OCI-LY3 (cell line): ENCODE results near the gene FITM1.

Experiments
- CTCF ChIP-seq: fragments of 200-600, 300-600 bp; sonication (generic); IDR thresholded peaks from 2 replicates; pipeline ENCODE4 v1.5.1; 2014; ENCODE audit warnings: antibody characterized with exemption, low read length, low read depth
- EZH2phosphoT487 ChIP-seq: fragments of 200-600 bp; shearing (Covaris generic); IDR thresholded peaks from 2 replicates; pipeline ENCODE4 v1.6.1; 2018; ENCODE audit warnings: antibody characterized with exemption, mixed run types, low read depth

GRCh38 chr14:24106672-24107271, 23.7 kb upstream of the FITM1 start:
- TF ChIP-seq CTCF: no peak
- no peak for TF ChIP-seq EZH2phosphoT487
